PC-3 (cell line): ENCODE measurements around the gene FIBCD1.

ENCODE experiments used
- CTCF ChIP-seq: fragments of 300-600 bp; sonication (generic); conservative IDR thresholded peaks from 2 replicates; pipeline ENCODE4 v1.5.1; 2017; ENCODE audit warnings: antibody characterized with exemption, low read depth, mild to moderate bottlenecking, low read length
- EZH2 ChIP-seq: fragments of 300-600 bp; sonication (generic); IDR thresholded peaks from one replicate; pipeline ENCODE4 v1.6.1; 2017; ENCODE audit warnings: antibody characterized with exemption, mild to moderate bottlenecking, low read length; ENCODE audit not compliant: unreplicated experiment
- EZH2phosphoT487 ChIP-seq: fragments of 300-600 bp; sonication (generic); IDR thresholded peaks from 2 replicates; pipeline ENCODE4 v1.6.1; 2018; ENCODE audit warnings: mild to moderate bottlenecking, antibody characterized with exemption, low read length, borderline replicate concordance

- TF ChIP-seq CTCF, result no peak
- no peak for TF ChIP-seq EZH2
- TF ChIP-seq EZH2phosphoT487, result no peak
Observed at GRCh38 chr9:130890870-130891687, 48.0 kb downstream of the FIBCD1 start.
